GM19238 (cell line): ENCODE measurements around the gene USP31.

Source experiments
- DNase-seq: peaks from one replicate; pipeline ENCODE4 v3.0.0; 2011; ENCODE audit warnings: low spot score; ENCODE audit not compliant: insufficient read length

The USP31 gene

DNA sequence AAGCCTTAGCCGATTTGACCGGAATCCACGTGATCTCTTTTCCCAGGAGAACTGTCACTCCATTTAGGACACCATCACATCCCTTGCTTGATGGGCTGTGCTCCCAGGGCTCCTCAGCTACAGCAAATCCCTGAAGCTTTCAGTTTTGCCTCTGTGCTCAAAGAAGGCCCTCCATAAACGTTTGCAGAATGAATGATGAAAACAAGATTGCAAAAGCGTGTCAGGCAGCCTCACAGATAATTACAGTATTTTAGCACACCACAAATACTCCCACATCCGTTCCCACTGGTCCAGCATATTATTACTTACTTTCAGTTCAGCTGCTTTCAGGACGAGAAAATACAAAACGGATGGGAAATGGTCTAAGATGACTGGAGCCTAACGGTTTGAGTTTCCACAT lies 84.6 kb downstream of the USP31 start:
- DNase-seq = no peak

DNA sequence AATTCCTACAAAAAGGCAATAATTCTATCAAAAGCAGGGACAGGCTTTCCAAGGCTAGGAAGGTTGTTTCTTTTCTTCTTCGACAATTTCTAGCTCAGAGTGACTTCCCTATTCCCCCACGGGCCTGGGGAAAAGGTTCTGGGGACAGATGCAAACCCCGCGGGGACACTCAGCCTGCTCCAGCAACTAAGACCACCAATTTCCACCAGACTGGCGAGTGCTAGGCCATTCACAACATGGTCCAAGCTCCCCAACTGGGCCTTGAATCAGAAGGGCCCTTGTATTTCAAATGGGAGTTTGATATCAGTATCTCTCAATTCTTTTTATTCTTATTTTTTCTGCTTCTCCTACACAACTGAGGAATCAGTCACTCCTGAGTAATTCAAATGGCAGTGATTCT lies 86.7 kb downstream of the USP31 start:
- DNase-seq = no peak

DNA sequence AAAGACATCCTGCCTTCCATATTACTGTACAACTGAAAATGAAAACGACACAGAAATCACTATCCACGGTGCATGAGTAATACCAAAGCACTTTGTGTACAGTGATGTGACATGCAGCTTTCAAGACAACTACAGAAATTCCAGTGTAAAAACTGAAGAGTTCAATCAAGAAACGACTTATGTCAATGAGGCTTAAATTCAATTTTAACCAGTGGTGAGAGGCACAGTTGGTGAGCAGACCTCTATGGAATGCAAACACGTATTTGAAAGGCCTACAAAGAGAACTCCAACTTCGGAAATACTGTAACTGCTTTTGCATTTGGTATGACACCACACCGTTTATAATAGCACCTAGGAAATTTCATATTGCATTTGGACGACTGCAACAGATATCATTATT lies 87.6 kb downstream of the USP31 start:
- no peak for DNase-seq

DNA sequence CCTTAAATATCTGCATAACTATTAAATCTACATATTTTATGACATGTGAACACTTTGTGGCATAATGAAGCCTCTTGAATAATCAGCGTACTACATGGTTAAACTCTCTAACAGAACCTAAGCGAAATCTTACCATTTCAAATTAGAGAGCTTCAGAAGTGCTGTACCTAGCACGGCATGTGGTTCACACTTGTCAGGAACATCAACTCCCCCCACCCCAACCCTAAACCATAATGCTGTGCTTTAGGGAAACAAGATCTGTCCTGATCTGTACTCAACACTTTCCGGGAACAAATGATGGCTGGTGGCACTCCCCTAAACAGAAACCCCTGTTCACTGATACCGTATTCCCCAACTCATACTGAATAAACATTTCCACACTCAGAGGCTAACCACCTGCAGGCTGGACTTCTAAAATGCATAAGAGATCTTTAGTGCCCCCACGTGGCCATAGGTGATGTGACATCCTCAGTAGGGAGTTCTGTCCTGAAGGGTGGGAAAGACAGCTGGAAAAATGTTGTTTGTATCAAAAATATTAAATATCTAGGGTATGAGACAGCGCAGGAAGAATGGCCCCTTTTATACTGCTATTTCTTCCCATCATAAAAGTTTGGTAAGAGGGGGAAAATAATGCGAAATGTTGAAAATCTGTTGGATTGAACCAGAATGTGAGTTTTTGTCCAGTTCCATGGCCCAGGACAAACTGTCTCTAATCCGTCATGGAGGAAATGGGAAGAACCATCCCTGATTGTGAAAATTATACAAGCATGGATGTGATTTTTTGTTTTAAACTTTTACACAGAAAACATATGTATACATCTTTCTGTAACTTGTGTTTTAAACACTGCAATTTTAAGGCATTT lies 88.6 kb downstream of the USP31 start:
- peak; percentile 32 for DNase-seq

DNA sequence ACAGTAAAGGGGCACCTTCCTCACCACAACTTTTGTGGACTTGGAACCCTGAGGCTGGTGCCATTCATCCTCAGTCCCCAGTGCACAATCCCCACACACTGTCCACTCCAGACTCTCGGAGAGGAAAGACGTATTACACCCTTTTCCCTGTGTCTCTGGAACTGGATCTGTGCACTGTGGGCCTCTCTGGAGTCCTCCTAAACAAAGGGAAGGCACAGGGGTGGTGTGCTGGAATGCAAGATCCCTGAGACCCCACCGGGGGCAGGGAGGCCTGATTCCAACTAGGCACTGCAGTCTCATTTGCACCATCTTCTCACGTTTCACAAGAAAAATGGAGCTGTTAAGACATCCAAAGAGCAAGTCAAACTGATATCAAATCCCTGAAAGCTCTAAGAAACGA lies 89.8 kb downstream of the USP31 start:
- DNase-seq = no peak

DNA sequence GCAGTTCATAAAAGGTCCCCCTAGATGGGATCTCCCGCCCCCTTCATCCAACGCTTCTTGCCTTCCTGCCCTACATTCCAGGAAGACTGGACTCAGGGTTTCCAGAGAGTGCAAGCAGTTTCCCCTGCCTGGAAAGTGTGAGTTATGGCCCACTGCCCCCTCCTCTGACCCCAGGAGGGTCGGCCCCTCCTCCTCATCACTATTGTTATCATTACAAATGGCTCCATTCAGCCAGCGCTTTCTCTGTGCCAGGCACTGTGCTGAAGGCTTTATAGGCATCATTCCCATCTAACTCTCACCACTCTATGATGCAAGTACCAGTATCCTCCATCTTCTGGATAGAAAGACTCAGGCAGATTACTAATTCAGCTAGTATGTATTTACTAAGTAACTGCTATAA lies 90.7 kb downstream of the USP31 start:
- DNase-seq = no peak

DNA sequence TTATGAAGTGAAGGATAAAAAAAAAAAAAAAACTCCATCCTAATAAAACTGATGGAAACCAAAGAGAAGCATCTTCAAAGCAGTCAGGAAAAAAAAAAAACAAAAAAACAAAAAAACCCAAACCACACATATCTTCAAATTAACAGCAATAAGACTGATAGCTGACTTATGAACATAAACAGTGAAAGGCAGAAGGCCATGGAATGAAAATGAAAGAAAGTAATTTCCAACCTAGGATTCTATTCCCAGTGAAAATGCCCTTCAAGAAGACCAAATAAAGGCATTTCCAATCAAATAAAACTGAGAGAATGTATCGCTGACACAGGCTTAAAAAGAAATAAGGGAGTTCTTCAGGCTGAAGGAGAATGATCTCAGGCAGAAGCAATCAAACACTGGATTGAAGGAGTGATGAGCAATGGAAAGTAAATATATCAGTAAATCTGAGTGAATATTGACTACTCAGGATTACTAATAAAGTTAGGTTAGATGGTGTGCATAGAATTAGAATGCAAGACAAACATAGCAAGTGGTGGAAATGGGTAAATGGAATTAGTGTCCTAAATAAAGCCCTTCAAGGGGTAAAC lies 92.1 kb downstream of the USP31 start:
- DNase-seq = no peak

DNA sequence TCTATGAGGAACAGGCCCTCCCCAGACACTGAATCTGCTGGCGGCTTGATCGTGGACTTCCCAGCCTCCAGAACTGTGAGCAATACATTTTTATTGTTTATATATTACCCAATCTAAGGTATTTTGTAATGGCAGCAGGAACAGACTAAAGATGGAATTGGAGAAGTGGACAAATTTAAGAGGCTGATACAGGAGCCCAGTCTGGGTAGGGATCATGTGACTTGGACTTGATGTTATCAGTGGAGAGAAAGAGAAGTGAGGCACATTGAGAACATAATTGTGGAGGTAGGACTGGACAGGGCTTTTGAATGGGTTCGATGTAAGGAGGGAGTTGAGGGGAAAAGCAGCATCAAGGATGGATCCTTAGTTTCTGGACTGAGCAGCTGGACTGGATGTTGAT lies 93.8 kb downstream of the USP31 start:
- no peak for DNase-seq

DNA sequence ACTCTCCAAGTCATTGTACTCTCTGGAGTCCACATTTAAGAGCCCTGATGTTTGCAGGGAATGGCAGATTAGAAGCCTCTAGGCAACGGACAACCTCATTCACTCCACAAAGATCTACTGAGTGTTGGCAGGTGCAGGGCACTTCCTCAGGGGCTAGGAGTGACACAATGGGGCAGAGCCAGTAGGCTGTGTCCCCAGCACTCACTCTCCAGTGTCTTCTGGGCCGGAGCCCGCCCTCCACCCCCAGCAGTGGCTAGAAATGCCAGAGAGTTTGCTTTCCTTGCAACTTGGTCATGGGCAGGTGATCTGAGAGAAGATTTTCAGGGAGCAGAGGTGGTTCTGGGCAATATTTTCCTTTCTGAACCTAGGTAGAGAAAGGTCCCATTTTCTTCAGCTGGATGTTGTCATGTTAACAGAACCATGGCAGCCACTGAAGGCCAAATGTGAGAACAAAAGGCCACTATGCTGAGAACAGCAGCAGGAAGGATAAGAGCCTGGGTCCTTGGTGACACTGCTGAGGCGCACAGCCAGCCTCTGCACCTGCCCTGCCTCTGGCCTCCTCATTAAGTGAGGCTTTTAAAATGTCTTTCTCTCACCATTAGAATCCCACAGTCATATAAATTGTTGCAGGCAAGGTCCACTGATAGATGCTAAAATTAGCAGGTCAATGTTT lies 96.2 kb downstream of the USP31 start:
- DNase-seq = no peak

DNA sequence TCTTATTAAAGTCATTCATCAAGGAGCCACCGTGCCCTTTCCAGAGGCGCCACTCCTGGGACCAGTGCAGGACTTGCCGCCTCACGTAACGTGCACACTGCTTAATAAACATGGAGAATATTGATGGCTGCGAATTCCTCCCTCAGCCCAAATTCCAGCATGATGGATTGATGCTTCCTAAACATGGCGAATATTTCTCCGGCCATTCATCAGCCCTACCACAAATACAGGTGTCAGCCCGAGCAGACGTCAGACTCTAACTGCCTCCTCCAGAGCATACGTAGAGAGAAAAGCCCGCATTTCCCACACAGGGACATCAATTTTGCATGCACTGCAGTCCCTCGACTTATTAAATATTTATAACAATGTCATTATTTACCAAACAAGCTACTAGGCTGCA lies 97.0 kb downstream of the USP31 start:
- DNase-seq = no peak

DNA sequence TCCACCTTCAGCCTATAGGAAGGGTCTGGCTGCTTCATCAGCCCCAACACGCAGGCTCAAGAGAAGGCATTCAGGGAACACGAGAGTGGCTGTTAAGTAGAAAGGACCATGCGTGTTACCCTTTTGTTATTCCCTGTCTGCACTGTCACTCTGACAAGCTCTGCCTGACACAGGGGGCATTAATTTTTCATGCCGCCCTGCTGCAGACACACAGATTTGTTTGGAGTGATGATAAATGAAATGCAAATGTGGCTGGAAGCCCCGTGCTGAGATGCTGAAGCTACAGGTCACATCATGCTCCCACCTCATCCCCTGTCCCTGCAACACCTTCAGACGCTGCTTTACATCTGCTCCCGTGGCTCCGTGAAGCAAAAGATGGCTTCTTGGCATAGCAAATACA lies 97.7 kb downstream of the USP31 start:
- DNase-seq = no peak

DNA sequence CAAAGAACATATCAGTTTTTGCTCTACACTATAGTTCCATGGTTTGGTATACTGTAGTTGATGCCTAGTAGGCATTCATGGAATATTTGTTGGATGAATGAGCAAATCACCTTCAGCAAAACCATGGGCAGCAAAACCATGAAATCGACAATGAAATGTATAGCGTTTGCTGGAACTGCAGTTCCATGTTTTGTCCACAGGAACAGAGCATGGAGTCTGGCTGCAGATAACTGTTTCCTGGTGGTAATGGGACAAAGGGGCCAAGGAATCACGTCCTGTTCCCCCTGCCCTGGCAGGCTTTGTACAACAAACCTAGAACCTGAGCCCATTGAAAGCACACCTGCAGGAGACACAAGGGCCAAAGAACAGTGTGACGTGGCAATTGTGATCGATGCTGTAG lies 101.1 kb downstream of the USP31 start:
- no peak for DNase-seq

DNA sequence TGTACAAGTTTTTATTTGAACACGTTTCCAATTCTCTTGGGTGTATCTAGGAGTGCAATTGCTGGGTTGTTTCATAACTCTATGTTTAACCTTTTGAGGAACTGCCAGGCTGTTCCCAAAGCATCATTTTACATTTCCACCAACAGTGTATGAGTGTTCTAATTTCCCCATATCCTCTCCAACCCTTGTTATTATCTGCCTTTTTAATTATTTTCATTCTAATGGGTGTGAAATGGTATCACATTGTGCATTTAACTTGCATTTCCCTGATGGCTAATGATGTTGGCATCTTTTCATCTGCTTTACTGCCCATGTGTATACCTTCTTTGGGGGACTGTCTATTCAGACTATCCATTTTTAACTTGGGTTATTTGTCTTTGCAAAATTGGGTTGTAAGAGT lies 104.2 kb downstream of the USP31 start:
- DNase-seq = no peak

DNA sequence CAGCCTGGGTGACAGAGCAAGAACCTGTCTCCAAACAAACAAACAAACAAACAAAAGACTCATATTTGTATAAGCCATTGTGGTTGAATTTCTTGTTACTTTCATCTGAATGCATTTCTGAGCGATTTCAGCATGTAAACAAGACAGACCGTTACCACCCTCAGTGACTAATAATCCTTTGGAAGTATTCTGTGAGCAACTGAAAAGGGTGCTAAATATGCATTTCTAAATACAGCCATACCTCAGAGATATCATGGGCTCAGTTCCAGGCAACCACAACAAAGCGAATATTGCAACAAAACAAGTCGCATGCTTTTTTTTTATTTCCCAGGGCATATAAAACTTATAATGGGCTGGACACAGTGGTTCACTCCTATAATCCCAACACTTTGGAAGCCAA lies 109.0 kb downstream of the USP31 start:
- no peak for DNase-seq

DNA sequence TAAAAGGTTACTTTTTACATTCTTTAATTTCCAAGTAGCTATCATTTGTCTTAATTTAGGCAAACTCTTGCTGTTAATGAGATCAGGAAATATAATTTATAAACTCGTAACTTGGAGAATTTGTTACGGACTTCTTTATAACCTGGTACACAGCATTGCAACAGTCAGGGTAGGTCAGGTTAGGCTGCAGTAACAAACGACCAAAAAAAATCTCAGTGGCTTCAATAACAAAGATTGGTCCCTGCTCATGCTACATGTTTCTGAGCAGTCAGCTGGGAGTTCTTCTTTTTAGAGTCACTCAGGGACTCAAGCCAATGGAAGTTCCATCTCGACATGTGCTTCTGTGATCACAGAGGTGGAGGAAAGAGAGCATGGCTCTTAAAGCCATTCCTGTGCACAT lies 110.1 kb downstream of the USP31 start:
- DNase-seq = no peak

DNA sequence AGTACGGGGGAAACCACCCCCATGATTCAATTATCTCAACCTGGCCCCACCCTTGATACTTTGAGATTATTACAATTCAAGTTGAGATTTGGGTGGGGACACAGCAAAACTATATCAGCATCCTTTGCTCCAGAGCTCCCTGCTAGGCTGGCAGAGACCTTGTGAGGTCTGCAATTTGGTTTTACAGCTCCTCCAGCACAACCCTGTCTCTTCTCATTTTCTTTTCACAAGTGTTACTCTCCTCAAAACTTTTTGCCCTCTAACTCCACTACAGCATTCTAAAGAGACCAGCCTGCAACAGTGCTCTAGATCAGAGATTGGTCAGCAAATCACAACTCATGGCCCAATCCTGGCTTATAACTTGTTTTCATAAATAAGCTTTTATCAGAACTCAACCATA lies 114.0 kb downstream of the USP31 start:
- DNase-seq = no peak

DNA sequence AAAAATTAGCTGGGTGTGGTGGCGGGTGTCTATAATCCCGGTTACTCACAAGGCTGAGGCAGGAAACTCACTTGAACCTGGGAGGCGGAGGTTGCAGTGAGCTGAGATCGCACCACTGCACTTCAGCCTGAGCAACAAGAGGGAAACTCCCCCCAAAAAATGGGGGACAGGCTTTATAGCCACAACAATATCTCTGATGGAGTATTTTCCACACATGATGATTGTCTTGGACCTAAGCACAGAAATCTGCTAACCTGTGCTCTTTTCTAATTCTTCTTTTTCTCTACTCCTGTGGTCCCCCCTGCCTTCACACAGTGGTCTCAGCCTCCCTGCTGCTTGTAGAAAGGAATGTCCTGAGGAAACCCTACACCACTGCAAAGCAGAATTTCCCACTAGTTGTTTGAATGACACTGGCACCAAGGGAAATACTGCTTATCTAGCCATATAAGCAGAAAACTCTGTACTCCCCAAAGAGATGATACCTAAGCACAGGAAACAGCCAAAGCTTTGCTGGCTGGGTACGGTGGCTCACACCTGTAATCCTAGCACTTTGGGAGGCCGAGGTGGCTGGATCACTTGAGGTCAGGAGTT lies 117.6 kb downstream of the USP31 start:
- no peak for DNase-seq

DNA sequence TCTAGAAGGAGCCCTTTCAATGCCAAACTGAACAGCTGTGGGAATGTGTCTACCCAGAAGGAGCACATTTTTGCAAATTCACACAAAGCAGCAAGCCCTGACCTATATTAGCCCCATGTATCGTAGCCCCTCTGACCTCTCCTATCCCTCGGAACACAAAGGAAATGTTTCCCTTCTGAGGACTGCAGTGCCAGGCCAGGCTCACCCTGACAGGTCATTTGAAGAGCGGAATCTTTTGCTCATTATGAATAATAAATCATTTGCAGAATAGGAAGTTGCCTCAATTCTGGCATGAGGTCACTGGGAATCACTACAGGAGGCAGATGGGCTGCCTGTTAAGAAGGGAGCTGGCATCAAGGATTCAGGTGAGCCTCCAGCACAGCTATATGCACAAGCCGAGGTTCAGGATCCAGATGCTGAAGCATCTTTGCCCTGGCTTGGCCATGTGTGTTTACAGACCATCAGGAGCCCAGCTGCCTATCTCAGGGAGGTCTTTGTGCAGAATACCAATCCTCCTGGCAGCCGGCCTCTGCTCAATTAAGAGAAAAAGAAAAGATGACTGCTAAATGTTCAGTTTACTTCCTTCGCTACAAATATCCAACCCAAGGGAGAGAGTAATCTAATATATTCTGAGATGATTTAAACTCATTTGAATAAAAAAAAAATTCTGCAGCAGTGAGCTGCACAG lies 119.4 kb downstream of the USP31 start:
- DNase-seq = no peak

DNA sequence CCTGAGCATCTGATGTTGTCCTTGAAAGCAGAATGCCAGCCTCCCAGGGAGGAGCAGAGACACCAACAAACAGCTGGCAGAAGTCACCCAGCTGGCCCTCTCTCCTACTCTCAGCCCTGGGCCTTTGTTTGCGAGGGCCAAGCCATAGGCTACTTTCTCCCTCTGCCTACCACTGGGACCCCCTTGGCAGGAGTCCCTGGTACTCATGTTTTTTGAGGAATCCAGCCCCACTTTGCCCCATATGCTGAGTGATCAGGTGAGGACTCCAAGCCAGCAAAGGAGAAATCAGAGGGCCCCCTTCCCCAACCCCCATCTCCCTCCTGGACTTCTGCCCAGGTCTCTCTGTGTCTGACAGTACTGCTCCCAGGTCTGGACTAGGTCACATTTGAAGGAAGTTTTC lies 121.9 kb downstream of the USP31 start:
- no peak for DNase-seq

DNA sequence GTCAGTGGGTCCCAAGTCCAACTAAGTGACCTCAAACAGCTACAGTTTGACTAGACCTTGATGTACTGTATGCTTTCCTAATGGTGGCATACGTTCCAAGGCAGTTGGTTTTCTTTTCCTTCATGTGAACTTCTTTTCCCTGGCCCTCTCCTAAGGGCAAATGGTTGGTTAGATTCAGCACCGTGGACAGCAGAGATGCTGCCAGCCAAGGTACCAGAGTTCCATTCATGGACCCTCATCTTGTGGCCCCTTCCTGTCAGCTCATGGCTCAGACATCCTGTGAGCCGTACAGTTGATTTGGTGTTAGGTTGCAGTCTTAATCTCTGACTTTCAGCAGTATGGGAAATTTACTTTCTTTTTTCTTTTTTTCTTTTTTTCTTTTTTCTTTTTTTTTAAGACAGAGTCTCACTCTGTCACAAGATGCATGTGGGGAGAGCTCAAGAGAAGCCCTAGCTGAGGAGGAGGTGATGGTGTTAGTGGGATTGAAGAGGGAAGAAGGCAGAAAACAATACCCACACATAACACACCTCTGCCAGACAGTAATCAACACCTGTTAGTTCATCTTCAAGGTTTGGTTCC lies 122.4 kb downstream of the USP31 start:
- no peak for DNase-seq

DNA sequence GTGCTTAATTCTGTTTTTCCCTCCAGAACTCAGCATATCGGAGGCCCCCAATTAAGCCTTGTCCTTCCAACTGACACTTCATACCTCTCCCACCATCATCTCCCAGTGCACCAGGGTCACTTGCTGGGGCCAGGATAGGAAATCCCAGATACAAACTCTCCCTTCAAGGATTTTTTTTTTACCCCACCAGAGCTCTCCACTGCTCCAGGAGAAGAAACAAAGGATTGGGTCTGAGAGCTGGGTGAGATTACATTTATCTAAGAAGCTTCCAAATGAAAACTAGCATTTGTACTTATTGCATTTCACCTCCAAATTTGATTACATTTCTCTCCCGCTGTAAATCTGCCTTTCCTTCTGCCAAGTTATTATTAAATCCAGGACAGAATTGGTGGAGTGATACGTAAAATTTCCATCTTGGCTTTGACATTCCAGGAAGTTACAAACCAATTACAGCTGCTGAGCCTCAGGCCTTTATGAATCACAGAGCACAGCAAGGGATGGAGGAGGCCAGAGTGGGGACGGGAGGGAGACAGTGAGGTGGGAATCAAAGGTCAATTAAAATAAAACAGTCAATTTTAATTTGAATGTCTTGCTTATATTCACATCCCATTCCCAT lies 123.5 kb downstream of the USP31 start:
- DNase-seq = no peak
